ENCODE measurements around the gene PDLIM4.

Gene PDLIM4

DNA sequence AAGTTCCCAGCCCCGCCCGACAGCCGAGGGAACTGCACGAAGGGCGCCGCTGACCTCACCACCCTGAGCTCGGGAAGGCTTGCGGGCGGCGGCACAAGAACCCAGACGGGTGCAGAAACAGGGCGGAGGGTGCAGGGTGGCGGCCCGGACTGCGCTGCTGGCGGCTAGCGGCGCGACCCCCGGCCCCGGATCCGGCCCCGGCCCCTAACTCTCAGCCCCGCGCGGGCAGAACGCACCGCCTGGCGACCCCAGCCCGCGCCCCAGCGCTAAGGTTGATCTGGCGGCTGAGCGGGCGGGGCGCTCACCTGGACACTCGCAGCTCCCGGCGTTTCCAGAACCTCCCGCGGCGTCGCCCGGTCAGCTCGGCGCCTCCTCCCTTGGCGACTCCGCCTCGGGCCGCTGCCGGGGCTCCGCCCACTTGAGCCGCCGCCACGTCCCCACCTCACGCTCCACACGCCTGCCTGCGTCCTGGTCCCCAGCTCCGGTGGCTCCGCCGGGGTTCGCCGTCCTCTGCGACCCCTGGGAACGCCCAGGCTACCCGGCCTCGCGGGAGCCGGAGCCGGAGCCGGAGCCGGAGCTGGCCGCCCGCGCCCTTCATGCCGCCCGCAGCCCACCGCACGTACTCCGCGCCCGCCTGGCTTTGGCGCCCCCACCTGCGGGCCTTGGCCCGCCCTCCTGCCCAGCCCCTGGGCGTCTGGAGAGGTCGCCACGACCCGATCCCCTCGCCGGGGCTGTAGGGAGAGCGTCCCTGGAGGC is 29.8 kb upstream of the PDLIM4 start, which contains the start of gene P4HA2:
TSS of gene P4HA2 (minus strand) at position 369 of the 756 bp plus-strand sequence. CDS start 9,227 bp downstream, outside the sequence.
- peak; percentile 84 for DNase-seq (ENCODE audit: low spot score)

DNA sequence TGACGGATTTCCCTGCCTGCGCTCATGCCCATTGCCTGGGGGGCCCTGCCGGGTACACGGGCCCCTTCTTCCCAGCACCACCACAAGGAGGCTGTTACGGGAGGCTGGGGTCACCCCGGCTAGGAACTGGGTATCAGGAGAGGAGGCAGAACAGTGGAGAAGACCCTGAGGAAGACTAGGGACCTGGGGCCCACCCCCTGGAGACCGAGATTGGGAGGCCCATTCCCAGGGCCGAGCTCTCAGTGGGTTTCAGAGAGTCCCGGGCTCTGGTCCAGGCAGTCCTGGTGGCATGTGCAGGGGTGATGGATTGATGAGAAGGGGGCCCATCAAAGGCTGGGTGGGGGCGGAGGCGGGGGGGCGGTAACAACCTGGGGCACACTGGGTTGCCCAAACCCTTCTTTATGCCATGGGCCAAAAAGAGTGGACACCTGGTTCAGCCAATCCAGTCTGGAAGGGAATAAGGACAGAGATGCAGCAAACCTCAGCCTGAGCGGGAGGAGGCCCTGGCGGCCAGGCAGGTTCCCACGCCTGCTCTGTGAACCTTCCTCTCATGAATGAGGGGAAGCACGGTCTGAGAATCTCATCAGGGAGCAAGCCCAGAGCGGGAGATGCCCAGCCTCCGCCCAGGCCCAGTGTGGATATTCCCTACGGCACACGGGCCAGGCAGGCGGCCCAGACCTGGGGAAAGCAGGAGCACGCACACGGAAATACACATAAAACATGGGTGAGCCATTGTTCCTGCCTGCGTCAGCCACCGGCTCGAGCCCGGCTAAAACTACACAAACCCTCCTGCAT is 29.1 kb upstream of the PDLIM4 start:
- no peak for DNase-seq (ENCODE audit: low spot score)

DNA sequence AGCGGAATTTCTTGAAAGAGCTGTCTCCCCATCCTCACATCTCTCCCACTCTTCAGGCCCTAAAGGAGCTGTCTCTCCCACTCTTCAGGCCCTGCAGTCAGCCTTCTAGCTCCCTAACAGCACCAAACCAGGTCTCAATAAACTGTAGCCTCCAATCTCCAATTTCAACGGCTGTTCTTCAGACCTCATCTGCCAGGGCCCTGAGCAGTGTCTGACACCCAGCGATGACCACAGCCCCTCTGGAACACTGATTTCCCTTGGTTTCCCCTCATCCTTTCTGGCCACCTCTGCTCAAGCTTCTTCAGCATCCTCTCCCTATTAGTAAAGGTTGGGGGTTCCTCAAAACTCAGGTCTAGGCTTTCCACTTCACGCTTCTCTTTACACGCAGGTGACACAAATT is 28.3 kb upstream of the PDLIM4 start:
- DNase-seq (ENCODE audit: low spot score) = no peak

DNA sequence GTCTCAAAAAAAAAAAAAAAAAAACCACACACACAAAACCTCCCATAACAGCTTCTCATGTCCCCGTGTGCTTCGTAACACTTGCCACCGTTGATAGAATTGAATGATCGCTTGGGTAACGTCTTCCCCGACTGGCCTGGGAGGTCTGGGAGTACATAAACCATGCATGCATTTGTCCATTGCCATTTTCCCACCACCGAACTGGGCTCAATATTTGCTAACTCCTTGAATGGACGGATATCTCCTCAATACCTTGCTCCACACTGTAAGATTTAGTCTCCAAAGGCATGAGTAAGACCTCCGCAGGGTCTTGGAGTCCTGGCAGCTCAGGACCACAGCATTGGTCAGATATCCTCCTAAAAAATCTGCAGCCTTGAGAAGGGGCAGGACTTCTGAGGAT is 26.6 kb upstream of the PDLIM4 start:
- DNase-seq (ENCODE audit: low spot score) = no peak

DNA sequence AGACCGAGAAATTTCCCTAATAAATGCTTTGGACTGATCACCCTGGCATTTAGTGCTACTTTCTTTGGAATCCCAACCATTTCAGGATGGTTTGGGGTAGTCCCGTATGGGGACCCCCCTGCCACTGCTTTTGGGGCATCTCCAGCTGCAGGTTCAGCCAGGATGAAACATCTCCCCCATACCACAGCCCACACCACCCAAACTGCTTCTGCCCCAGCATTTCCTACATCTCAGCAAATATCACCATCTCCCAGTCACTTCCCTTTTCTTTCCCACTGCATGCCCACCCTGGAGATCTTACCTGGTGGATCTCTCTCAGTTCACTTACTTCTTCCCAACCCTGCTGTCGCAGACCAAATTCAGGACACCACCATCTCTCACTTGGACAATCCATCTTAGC is 25.0 kb upstream of the PDLIM4 start:
- no peak for DNase-seq (ENCODE audit: low spot score)

DNA sequence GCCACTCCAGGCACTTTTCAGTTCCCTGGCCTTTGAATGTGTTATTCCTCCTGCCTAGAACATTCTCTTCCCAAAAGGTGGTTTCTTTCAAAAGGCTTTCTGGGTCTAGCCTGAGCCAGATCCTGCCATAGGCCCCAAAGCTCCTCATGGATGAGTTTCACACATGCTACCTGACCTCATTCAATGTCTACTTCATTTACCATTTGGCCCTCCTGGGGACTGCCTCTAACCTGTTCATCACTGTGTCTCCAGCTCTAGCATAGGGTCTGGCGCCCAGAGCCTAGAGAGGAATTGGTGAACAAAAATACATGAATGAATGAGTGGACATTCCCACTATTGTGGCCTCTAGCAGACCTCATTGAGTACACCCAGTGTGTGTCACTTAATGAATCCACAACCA is 24.4 kb upstream of the PDLIM4 start:
- no peak for DNase-seq (ENCODE audit: low spot score)

DNA sequence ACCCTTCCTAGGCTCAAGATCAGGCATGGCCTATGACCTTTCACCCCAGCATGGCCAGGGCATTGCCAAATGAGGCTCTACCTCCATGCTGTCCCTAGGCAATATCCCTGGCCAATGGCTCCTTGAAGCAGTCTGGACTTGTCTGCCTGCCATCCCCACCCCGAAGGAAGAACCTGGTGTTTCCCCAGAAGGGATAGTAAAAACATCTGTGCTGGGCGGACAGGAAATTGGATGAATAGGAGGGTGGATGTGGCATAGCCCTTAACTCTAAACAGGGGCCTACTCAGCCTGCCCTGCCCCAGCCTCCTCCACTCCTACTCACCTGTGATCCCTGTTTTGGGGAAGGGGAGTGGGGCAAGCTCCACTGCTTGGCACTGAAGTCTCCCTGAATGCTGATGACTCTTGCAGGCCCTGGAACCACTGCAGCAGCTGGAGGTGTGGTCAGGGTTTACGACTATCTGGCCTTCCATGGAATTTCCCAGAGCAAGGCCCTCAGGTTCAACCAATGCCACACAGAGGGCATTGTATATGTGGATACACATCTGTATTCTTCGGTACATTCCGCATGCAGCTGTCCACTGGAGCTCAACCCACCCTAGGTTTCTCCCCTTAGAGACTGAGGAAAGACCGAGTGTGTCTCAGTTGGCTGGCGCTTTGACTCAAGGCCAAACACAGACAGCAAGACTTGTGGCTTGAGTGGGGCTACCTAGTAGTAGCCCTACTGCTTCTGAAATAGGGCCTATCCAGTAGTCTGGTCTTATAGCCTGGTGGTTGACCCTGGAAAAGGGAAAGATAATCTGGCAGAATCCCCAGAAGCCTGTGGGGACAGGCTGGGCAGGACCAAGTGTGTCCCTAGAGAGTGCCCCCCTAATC is 23.4 kb upstream of the PDLIM4 start:
- DNase-seq (ENCODE audit: low spot score) = no peak

DNA sequence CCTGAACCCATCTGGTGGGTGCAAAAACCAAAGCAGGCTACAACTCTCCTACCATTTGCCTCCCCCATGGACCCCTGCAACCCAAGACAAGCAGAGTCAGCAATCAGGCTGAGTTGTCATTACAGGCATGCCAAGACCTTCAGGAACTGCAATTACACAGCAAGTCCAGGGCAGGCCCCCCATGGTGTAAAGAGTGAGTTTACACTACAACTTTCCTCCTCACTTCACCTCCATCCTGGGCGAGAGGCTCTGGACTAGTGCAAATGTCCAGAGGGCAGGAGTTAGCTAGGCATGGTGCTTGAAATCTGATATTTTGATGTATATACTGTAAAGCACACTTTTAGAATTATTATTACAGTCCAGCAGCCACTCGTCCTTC is 22.8 kb upstream of the PDLIM4 start:
- no peak for DNase-seq (ENCODE audit: low spot score)

DNA sequence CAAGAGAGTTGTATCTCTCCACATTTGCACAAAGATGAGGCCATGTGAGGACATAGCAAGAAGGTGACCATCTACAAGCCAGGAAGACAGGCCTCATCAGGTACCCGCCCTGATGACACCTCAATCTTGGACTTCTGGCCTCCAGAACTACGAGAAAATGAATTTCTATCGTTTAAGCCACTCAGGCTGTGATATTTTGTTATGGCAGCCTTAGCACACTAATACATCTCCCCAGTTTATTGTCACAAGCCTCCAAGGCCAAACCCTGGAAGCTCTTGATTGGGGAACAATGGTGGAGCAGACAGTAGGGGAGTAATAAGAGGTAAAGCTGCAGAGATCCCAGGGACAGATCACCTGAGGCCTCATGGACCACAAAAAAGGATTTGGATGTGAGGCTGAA is 22.2 kb upstream of the PDLIM4 start:
- no peak for DNase-seq (ENCODE audit: low spot score)

DNA sequence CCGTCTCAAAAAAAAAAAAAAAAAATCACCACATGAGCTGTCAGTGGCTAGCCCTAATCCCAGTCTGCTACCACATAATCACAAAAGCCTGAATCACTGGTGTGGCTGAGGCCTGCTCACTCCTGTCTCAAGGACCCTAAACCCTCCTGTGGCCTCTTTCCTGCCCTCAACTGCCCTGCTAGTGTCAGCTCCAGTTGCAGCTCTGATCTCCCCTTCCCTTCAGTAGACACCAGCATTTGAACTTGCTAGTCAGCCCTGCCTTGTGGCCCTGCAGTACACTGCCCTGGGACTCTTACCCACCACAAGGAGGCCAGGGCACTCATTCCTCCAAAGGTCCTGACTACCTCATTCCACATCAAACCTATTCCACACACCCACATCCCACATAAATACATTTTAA is 20.4 kb upstream of the PDLIM4 start:
- peak; percentile 62 for DNase-seq (ENCODE audit: low spot score)

DNA sequence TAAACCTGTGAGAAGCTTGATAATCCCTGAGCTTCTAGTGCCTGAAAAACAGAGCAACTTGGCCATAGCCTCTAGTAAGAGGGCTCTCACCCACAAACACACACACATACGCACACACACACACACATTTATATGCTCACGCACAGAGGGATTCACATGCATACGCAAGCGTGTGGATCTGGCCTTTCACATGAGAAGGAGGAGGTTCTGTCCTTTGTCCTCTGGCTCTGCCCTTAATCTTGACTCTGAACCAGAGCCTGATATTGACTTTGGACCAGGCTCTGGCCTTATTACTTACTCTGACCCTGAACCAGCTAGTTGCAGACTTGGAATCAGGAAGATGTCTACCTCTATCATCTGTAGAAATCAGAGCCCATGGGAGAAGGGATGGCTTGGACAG is 19.8 kb upstream of the PDLIM4 start:
- DNase-seq (ENCODE audit: low spot score) = no peak

DNA sequence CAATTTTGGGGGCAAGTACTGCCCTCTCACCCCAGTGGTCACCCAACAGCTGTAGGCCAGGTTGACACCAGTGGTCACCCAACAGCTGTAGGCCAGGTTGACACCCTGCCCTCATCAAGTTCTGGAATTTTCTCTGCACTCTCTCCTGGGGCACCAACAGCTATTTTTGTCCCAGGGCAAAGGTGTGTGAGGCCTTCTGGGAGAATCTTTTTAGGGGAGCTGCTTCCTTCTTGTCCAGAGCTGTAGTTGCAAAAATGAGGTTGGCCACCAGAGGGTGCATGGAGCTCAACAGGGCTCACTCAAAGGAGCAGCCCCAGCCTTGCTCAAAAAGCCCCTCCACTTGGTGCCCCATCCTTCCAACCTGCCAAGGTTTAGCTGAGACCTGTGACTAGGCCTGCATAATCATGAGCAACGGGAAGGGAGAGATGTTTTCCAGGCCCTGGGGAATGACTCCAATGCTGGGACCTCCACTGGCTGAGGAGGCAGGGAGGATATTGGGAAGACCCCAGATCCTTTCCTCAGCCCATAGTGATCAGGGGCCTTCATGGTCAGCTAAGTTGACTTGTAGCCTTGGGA is 19.2 kb upstream of the PDLIM4 start:
- DNase-seq (ENCODE audit: low spot score) = peak; percentile 66

DNA sequence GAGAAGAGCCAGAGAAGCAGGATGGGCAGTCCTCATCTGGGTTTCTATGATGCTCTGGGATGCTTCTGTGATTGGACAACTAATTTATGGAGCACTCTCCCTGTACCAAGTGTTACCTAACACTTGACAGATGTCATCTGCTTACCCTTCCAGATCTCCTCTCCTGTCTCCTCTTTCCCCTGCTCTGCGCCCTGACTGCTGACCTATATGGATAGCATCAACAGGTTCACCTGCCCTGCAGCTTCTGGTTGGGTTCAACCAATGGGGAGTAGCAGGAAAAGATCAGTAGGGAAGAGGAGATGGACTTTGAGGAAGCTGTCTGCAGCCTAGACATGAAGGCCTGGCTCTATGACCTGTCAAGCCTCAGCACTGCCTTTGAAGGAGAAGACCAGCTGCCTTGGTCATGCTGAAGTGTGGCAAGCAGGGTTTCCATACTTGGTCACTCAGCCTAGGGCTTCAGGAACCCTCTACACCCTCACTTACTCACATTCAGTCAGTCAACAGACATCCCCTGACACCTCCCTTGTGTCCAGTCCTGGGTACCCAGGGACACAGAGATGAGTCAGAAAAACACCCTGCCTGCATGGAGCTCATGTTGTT is 18.5 kb upstream of the PDLIM4 start:
- DNase-seq (ENCODE audit: low spot score) = no peak

DNA sequence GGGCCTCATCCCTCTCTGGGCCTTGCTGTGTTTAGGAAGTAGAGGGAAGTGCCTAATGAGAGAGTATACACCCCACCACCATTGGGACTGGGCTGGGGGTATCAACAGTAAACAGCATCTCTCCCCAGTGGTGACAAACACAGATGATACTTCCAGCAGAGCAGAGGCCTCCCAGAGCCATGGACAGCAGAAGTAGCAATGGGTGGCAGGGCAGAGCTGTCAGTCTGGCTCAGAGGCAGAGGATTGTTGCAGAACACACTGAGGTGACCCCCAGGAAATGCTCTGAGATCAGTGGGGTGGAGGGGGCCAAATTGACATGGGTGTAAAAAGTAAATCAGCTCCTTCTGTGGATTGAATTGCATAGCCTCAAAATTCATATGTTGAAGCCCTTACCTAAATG is 17.7 kb upstream of the PDLIM4 start:
- no peak for DNase-seq (ENCODE audit: low spot score)

DNA sequence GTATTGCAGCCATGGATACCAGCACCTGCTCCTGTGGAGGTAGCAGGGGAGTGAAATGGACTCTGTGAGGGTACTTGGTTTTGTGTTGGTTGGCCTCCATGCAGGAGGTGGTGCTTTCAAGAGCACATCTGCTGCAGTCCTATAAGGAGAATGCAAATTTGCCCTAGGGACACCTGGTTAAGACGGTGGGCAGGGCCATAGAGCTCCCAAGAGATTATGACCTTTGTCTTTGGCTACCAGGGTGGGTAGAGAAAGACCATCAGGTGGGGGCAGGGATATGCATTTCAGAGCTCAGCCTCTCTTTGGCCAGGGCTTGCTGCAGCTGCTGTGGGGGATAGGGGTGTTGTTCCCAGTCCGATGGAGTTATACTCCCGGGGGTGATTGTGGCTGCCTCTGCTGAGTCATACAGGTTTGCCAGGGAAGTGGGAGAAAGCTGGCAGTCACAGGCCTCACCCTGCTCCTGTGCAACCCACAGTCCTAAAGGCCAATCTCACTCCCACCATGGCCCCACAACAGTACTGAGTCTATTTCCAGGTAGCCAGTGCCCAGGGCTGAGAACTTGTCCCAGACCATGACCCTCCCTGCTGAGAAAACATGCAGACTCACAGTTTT is 14.0 kb upstream of the PDLIM4 start:
- DNase-seq (ENCODE audit: low spot score) = peak; percentile 72

DNA sequence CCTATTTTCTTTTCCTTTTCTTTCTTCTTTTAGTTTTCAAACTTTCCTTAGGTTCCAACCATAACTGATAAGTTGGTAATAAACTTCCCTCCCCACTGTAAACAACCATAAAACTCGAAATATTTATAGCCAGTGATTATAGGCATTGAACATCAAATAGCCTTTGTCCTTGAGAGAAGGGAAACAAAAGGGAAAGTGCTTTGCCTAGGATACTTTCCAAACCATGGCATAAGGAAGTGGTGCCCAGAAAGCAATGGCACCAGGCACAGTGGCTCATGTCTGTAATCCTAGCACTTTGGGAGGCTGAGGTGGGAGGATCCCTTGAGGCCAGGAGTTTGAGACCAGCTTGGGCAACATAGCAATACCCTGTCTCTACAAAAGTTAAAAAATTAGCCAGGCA is 11.9 kb upstream of the PDLIM4 start:
- DNase-seq (ENCODE audit: low spot score) = no peak

DNA sequence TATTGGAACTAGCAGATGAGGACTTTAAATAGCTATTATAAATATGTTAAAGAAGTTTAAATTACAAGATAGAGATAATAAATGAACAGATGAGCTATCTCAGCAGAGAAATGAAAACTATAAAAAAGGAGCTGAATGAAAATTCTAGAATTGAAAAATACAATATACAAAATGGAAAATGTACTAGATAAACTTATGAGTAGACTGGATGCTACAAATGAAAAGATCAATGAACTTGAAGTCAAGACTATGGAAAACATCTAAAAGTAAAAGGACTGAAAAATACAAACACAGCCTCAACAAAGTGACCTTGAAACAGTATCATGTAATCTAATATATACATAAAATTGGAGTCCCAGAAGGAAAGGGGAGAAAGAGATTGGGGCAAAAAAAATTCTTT is 10.7 kb upstream of the PDLIM4 start:
- DNase-seq (ENCODE audit: low spot score) = no peak

DNA sequence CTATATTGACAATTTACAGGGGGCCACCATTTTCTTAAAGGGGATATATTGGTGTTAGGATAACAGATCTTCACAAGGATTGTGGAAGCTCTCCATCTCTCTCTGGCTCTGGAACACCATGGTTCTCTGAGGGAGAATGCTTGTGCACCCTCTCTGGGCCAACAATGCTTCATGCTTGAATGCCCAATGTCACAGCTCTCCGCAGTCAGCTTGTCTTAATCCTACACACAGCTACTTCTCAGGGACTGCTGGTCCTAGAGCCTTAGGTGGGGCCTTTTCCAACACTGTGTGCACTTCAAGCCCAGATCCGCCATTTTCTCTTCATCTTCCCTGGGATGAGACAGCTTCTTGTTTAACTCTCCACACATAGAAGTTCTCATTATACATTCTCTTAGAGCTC is 6.9 kb upstream of the PDLIM4 start:
- DNase-seq (ENCODE audit: low spot score) = no peak

DNA sequence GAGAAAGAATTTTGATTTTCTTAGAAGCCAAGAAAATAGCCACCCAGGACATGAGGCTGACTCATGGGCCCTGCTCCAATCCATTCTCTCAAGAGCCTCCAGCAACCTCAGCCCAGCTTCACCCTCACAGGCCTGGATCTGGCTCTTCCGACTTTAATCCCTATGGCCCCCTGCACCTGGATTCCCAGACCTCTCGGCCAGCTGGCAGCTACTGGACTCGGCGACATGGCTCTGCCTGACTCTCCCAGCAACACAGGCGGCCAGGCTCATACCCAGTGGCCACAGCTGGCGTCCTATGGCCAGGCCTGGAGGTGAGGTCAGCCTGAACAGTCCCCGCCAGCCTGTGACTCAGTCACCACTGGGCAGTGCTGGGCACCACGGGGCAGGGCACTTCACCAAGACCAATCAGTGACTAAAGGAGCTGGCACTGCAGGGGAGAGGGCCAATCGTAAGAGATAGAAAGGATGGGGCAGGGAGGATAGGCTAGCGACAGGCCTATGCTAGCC is 6.2 kb upstream of the PDLIM4 start:
- no peak for DNase-seq (ENCODE audit: low spot score)

DNA sequence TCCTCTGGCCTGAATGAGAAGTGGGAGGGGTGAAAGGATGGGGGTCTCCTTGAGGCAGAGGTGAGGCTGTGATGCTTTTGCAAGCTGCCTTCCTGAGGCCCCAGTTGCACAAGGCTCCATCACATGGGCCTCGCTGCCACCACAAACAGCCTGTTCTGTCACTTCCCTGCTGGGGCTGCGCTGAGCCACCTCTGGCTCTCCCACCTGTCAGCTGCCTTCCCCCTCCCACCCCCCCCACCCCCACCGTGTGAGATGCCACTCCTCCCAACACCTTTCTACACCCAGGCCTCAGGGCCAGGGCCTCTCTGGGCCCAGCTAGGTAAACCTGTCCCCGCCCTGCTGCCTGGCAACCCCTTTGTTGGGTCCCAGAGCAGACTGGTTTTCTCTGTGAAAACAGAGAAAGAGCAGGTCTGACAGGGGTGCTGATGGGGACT is 4.5 kb upstream of the PDLIM4 start:
- DNase-seq (ENCODE audit: low spot score) = no peak
